Right lobe of liver (tissue), 6 donors: ENCODE results near the gene GID8. TPM values are rescaled to one million over a fixed set of nuclear protein-coding genes. Genes with fewer than 3 reads are reported as not detected.

Experiments
- ATAC-seq, 4 donors: fragments of 200-7000 bp; cut with Tn5 transposase; one replicate each; pipeline ENCODE4 v1.9.1; 2020; ENCODE audit warnings: mild to moderate bottlenecking in 4 of 4, moderate library complexity in 4 of 4
- DNase-seq, 3 donors: peaks; one replicate each; pipeline ENCODE4 v3.0.0-alpha.2; 2020
- H3K27ac ChIP-seq, 3 donors: fragments of 200-600 bp; one replicate each; pipeline ENCODE4 v1.8.0; 2022
- H3K27me3 ChIP-seq, 2 donors: fragments of 200-600 bp; one replicate each; pipeline ENCODE4 v1.8.0; 2022
- H3K36me3 ChIP-seq, 4 donors: fragments of 200-600 bp; sonication (generic) in 1 of 4; one replicate each; pipeline versions ENCODE4 v1.5.1 to v1.8.0; 2017 to 2022; ENCODE audit warnings: control low read depth in 1 of 4
- H3K4me1 ChIP-seq, 4 donors: fragments of 200-600 bp; sonication (generic) in 1 of 4; one replicate each; pipeline versions ENCODE4 v1.5.1 to v1.8.0; 2017 to 2022; ENCODE audit warnings: control low read depth in 1 of 4
- H3K4me3 ChIP-seq, 3 donors: fragments of 200-600 bp; one replicate each; pipeline ENCODE4 v1.8.0; 2022
- H3K9me3 ChIP-seq, 4 donors: fragments of 200-600 bp; sonication (generic) in 1 of 4; one replicate each; pipeline versions ENCODE4 v1.5.1 to v1.8.0; 2017 to 2022; ENCODE audit warnings: control low read depth in 1 of 4
- CTCF ChIP-seq, 4 donors: fragments of 200-600 bp in 3 of 4; fragments of 450-650 bp in 1 of 4; IDR thresholded peaks; one replicate each; pipeline versions ENCODE4 v1.5.1 to v1.8.0; 2016 to 2022; ENCODE audit warnings: antibody characterized with exemption in 4 of 4, mild to moderate bottlenecking in 2 of 4
- POLR2A ChIP-seq: fragments of 450-650 bp; IDR thresholded peaks from one replicate; pipeline ENCODE4 v1.6.1; 2017; ENCODE audit warnings: antibody characterized with exemption, mild to moderate bottlenecking
- WGBS: methylation state at CpG from one replicate; pipeline ENCODE4 v1.1.6; 2018; ENCODE audit warnings: low coverage, low lambda C conversion rate; ENCODE audit not compliant: insufficient coverage; ENCODE audit errors: missing lambda C conversion rate; 5-methylcytosine and 5-hydroxymethylcytosine counted together
- intact Hi-C, 2 donors: fragments of 100-400 bp; cut with DNase I; formaldehyde crosslinking; loops; one replicate each; pipeline versions ENCODE4 v1.11.2 to v1.14.1; 2022
- total RNA-seq, 6 experiments: library from RNA; depleted of rRNA in 2 of 6; stranded (reverse); fragments of >200 nt in 2 of 6; fragmentation: NEBNext Ultra II Directional in 3 of 6; extraction: Animal tissue kit (Norgen Biotek cat#: 25700) in 3 of 6; gene quantifications; one replicate each; pipeline versions ENCODE4 v1.1.0 to v1.2.4, GENCODE V29; 2016 to 2023
- donor health status: DM: no; HTN: yes; CAD: no.
- donor health status: DM: no; HTN: no; CAD: no.
- donor health status: DM: no; HTN: no; CAD: no.
- donor health status: DM: no; HTN: yes; CAD: no.
- donor health status: DM: no; HTN: yes; CAD: no.

Gene GID8
- total RNA-seq, 6 experiments from 2014 or later = 12.6 to 18.9 (median 15.1) TPM

- ATAC-seq (peak; percentile 60 to 73 (median 72)), DNase-seq (peak; percentile 96 to 98 (median 97))
- Histone ChIP-seq H3K27ac (peak within 1 kb of the TSS; percentile 77 to 96 (median 88)), H3K4me3 (peak within 1 kb of the TSS; percentile 60 to 67 (median 61)), H3K27me3 (no peaks in the 10 kb centered on the region), H3K9me3 (no peaks in the 10 kb centered on the region), H3K4me1 (peaks cover 0 to 32% (median 10%) of the 10 kb centered on the region in 4 donors), H3K36me3 (peaks cover 0 to 5% (median 2%) of the 10 kb centered on the region in 4 donors)
- intact Hi-C loops = no loop called here
- WGBS = 0% methylated on average over 4 of the region's 37 CpGs
- TF ChIP-seq POLR2A = peak; percentile 88
- peak in 3 of 4 donors; percentile 9 to 33 (median 25) for TF ChIP-seq CTCF (IDR thresholded peaks at IDR 0.05)
These were observed 14.5 kb downstream of the GID8 start, which contains the start of gene SLC17A9 for GRCh38 chr20:62952373-62952967. SLC17A9 (plus strand) TSS chr20:62952709; CDS start chr20:62952831, 122 bp downstream.

GRCh38 chr20:62952968-62953838, 15.3 kb downstream of the GID8 start:
- ATAC-seq = peak; percentile 1 to 28 (median 12)
- Histone ChIP-seq H3K9me3 (no peaks in the 10 kb centered on the region), H3K27ac (peak overlapping the region; percentile 77 to 96 (median 88)), H3K4me1 (peaks cover 0 to 32% (median 10%) of the 10 kb centered on the region in 4 donors), H3K27me3 (no peaks in the 10 kb centered on the region), H3K36me3 (peaks cover 0 to 13% (median 2%) of the 10 kb centered on the region in 4 donors), H3K4me3 (peak overlapping the region; percentile 60 to 67 (median 61))
- 13% methylated on average over 3 of the region's 19 CpGs for WGBS
- DNase-seq = peak in 2 of 3 donors; percentile 82 to 83
- TF ChIP-seq CTCF (IDR thresholded peaks at IDR 0.05) (peak in 1 of 4 donors; percentile 11), POLR2A (no peak)
- intact Hi-C loops = no loop called here

GRCh38 chr20:62953839-62954703, 16.1 kb downstream of the GID8 start:
- intact Hi-C loops = no loop called here
- WGBS = 0% methylated on average over 7 of the region's 32 CpGs
- Histone ChIP-seq H3K27ac (peak overlapping the region; percentile 77 to 96 (median 88)), H3K4me3 (peak overlapping the region; percentile 60 to 67 (median 61)), H3K9me3 (no peaks in the 10 kb centered on the region), H3K4me1 (peaks cover 0 to 32% (median 10%) of the 10 kb centered on the region in 4 donors), H3K36me3 (peaks cover 0 to 14% (median 2%) of the 10 kb centered on the region in 4 donors), H3K27me3 (no peaks in the 10 kb centered on the region)
- TF ChIP-seq POLR2A (peak; percentile 60), CTCF (IDR thresholded peaks at IDR 0.05) (no peak)
- ATAC-seq (peak; percentile 39 to 54 (median 50)), DNase-seq (peak; percentile 84 to 91 (median 89))
